ENCODE data around the gene TLDC2.
"Not testable (repeated sequence)": the region's sequence is repeated elsewhere in the genome, so short reads cannot be mapped to it uniquely, and the experiment has no call there.

TLDC2 gene

DNA sequence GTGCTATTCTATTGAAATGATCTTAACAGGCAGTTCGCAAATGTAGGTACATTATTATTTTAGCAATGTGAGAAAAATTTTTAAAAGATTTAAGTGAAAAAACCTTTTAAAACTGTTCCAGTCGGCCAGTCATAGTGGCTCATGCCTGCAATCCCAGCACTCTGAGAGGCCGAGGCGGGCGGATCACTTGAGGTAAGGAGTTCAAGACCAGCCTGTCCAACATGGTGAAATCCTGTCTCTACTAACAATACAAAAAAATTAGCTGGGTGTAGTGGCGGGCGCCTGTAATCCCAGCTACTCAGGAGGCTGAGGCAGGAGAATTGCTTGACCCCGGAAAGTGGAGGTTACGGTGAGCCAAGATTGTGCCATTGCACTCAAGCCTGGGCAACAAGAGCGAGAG, 29.6 kb downstream of the TLDC2 start:
- not testable (repeated sequence) for DNase-seq (ENCODE audit: low read depth, low spot score)

DNA sequence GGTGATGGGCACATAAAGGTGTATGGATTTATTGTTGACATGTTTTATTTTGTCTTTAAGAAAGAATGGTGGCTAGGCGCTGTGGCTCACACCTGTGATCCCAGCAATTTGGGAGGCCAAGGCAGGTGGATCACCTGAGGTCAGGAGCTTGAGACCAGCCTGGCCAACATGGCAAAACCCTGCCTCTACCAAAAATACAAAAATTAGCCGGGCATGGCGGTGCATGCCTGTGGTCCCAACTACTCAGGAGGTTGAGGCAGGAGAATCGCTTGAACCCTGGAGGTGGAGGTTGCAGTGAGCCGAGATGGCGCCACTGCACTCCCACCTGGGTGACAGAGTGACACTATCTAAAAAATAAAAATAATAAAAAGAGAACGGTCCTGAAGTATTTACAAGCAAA, 30.1 kb downstream of the TLDC2 start:
- not testable (repeated sequence) for DNase-seq (ENCODE audit: low read depth, low spot score)

DNA sequence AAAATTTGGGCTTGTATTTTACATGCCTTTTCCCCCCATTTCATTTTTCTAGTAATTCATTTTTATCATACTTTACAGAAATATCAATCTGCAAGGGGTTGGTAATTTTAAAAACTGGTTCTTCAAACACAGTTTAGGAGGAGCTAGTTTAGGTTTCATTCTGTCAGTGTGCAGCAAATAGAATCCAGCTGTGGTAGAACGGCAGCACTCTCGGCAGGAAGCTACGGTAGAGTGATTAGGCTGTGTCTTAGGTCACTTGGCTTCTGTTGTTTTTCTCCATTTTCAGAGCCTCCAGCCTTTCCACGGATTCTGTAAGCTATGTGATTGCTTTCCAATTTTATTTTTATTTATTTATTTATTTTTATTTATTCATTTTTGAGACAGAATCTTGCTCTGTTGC, 32.7 kb downstream of the TLDC2 start:
- no peak for DNase-seq (ENCODE audit: low read depth, low spot score)

DNA sequence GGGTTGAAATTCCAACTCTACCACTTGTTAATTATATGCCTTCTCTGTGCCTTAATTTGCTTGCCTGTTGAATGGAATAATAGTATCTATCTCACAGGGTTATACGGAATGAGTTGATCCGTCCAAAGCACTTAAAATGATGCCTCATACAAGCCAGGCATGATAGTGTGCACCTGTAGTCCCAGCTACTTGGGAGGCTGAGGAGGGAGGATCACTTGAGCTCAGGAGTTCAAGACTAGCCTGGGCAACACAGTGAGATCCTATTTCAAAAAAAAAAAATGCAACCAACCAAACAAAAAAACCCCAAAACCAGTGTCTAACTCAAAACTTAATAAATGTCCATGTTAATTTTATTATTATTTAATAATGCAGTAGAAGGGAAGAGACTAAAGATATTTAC, 40.3 kb downstream of the TLDC2 start:
- no peak for DNase-seq (ENCODE audit: low read depth, low spot score)

DNA sequence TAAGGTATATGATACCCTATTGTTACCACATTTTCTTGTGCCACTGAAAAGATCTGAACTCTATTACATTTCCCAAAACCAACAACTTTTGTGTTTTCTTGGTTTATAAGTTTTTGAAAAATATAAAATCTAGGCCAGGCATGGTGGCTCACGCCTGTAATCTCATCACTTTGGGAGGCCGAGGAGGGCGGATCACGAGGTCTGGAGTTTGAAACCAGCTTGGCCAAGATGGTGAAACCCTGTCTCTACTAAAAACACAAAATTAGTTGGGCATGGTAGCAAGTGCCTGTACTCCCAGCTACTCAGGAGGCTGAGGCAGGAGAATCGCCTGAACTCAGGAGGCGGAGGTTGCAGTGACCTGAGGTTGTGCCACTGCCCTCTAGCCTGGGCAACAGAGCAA, 41.3 kb downstream of the TLDC2 start:
- no peak for DNase-seq (ENCODE audit: low read depth, low spot score)

DNA sequence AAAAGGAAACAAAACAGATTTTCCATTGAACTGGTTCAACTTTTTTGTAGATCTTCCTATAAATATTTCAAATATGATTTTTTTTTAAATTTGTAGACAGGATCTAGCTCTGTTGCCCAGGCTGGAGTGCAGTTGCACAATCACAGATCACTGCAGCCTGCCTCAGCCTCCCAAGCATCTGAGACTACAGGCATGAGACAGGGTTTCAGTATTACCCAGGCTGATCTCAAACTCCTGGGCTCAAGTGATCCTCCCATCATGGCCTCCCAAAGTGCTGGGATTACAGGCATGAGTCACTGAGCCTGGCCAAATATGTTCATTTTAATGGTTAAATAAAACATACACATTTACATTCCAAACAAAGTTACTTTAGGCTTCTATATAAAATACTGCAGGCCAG, 42.0 kb downstream of the TLDC2 start:
- no peak for DNase-seq (ENCODE audit: low read depth, low spot score)

DNA sequence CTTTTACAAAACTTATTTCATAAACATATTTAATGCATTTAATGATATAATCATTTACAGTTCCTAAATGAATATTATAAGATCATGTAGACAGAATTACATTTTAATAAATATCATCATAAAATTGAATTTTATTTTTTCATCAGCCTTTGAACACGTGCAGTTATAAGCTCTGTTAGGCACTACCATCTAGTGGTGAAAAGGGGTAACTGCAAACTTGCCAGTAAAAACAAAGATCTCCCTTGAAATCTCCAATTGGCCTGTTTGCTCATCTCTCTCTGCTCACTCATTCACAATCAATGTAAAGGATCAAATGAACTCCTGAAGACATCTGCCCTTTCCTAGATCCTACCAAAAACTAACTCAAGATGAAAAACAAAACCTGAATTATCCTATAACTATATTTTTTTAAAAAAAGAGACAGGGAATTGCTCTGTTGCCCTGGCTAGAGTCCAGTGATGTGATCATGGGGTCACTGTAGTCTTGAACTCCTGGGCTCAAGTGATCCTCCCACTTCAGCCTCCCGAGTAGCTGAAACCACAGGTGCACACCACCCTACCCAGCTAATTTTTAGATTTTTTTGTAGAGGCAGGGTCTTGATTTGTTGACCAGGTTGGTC, 43.9 kb downstream of the TLDC2 start:
- no peak for DNase-seq (ENCODE audit: low read depth, low spot score)

DNA sequence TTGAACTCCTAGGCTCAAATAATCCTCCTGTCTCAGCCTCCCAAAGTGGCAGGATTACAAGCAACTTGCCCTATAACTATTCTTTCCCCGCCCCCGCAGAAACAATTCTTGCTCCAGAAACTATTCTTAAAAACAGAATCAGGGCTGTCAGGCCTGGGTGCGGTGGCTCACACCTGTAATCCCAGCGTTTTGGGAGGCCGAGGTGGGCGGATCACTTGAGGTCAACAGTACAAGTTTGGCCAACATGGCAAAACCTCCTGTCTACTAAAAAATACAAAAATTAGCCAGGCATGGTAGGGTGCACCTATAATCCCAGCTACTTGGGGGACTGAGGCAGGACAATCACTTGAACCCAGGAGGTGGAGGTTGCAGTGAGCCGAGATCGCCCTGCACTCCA, 44.4 kb downstream of the TLDC2 start:
- DNase-seq (ENCODE audit: low read depth, low spot score): no peak

DNA sequence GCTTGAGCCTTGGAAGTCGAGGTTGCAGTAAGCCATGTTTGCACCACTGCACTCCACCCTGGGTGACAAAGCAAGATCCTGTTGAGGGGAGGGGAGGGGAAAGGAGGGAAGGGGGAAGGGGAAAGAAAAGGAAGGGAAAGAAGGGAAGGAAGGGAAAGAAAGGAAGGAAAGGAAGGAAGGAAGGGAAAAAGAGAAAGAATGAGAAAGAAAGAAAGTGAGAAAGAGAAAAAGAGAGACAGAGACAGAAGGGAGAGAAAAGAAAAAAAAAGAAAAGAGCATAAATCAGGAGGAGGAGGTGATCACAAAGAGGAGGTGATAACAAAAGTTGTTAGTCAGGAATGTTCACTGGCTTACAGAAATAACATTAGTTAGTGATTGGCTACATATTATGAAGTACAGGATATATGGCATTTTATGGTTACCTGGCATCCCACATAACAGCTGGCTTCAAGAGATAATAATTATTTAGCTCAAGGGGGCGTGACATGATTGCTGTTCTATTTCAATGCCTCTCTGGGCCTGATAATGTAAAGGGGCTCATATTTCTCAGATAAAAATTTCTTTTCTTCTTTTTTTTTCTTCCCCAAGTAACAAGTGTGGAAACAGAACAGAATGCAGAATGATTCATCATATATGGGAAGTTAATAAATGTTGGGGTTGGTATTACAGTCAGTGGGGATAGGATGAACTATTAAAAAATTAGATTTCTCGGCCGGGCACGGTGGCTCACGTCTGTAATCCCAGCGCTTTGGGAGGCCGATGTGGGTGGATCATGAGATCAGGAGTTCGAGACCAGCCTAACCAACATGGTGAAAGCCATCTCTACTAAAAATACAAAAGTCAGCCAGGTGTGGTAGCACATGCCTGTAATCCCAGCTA, 48.5 kb downstream of the TLDC2 start:
- no peak for DNase-seq (ENCODE audit: low read depth, low spot score)

DNA sequence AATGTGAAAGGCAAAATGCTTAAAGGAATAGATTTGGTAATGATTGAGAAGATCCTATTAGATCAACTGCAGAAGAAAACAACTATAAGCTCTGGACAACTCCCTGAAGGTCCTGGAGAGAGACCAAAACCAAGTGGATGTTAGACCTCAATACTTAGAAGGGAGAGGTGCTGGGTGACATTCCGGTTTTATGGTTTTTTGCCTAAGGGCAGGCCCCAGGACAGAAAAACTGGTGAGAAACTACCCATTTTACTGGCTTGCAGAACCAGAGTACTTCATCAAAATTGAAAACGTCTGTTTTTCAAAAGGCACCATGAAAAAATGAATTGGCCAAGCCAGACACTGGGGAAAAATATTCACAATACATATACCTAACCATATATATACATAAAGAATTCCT, 49.3 kb downstream of the TLDC2 start:
- no peak for DNase-seq (ENCODE audit: low read depth, low spot score)

DNA sequence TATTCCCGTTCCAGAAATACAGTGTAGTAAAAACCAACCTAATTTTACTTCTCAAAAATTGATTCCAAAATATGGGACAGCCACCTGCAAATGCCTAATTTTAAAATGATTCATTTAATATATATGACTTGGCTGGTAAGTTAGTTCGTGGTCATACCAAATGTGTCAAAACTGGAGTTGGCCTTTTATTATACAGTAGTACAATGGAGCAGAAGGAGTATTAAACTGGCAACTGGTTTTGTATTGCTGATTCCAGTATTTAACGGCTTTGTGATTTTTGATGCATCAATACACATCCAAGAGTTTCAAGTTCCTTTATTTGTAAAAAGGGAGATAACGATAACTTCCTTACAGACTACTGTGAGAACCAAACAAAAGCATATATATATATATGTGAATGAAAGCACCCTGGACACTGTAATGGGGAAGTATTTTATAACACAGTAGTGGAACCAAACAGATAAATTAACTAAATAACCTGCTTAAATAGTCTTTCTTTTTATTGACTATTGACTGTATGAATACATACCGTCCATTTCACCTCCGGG, 50.8 kb downstream of the TLDC2 start:
- DNase-seq (ENCODE audit: low read depth, low spot score): no peak

DNA sequence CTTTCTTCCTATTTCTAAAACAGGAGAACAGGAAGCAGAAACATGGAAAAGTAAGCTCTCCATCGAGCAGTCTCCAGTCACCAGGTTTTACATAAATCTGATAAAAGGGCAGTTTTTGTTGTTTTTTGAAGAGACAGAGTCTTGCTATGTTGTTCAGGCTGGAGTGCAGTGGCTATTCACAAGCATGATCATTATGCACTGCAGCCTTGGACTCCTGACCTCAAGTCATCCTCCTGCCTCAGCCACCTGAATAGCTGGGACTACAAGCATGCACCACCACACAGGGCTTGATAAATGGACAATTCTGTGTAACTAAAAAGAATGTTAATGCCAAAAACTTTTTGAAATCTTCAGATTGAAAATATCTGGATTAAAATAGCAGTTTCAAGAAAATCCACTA, 51.8 kb downstream of the TLDC2 start:
- no peak for DNase-seq (ENCODE audit: low read depth, low spot score)

DNA sequence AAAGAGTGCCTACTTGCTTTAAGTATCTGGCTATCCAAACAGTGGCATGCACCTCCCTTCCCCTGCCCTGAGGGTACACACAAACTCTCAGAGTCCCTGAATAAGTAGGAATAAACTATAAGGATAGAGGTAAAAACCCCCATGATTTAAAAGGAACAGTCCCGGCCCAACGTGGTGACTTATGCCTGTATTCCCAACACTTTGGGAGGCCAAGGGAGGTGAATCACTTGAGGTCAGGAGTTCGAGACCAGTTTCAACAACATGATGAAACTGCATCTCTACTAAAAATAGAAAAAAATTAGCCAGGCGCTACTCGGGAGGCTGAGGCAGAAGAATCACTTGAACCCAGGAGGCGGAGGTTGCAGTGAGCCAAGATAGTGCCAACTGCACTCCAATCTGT, 53.4 kb downstream of the TLDC2 start:
- DNase-seq (ENCODE audit: low read depth, low spot score): no peak

DNA sequence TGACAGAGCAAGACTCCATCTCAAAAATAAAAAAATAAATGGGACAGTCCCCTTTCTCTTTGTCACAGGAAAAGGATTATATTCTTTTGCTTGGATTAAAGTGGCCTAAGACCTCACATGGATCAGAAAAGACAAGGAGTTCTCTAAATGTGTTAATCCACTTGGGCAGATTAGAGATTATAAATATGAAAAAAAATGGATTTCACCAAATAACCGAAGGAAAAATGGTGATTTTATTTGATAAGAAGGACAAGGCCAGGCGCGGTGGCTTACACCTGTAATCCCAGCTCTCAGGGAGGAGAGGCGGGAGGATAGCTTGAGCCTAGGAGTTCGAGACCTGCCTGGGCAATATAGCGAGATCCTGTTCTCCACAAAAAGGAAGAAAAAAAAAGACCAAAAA, 53.8 kb downstream of the TLDC2 start:
- DNase-seq (ENCODE audit: low read depth, low spot score): no peak

DNA sequence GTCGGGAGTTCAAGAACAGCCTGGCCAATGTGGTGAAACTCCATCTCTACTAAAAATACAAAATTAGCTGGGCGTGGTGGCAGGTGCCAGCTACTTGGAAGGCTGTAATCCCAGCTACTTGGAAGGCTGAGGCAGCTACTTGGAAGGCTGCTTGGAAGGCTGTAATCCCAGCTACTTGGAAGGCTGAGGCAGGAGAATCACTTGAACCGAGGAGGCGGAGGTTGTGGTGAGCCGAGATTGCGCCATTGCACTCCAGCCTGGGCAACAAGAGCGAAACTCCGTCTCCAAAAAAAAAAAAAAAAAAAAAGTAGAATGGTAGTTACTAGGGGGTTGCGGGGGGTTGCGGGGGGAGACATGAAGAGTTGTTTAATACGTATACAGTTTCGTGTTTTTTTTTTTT, 56.1 kb downstream of the TLDC2 start:
- DNase-seq (ENCODE audit: low read depth, low spot score): not testable (repeated sequence)

DNA sequence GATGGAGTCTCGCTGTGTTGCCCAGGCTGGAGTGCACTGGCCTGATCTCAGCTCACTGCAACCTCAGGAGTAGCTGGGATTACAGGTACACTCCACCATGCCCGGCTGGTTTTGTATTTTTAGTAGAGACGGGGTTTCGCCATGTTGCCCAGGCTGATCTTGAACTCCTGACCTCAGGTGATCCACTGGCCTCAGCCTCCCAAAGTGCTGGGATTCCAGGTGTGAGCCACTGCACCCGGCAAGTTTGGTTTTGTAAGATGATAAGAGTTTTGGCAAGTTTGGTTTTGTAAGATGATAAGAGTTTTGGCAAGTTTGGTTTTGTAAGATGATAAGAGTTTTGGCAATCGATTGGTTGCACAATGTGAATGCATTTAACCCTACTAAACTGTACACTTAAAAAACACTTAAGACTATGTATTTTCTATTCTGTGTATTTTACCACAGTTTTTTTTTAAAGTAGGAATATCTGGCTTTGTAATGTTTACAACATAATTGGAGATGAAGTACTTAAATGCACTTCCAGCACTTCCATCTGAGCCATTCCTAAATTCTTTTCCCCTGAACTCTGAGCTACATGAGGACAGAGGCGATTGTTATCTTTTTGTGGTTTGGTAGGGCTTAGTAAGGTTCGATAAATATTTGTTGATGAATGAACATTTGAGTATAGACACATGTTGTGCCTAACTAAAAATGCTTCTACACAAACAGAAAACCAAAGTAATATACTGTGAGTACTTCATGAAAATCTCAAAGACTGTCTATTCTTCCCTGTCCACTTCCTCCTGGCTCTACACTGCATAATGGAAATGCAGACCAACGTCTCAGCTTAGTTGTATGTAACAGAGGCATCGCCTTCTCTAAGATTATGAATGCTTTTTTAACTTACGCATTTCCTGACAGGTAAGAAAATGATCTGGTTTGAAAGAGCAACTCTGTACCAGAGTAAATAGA, 56.8 kb downstream of the TLDC2 start:
- no peak for DNase-seq (ENCODE audit: low read depth, low spot score)

DNA sequence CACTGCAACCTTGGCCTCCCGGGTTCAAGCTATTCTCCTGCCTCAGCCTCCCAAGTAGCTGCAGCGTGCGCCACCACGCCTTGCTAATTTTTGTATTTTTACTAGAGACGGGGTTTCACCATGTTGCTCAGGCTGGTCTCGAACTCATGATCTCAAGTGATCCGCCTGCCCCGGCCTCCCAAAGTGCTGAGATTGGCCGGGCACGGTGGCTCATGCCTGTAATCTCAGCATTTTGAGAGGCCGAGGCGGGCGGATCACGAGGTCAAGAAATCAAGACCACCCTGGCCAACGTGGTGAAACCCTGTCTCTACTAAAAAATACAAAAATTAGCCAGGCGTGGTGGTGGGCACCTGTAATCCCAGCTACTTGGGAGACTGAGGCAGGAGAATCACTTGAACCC, 57.6 kb downstream of the TLDC2 start:
- not testable (repeated sequence) for DNase-seq (ENCODE audit: low read depth, low spot score)

DNA sequence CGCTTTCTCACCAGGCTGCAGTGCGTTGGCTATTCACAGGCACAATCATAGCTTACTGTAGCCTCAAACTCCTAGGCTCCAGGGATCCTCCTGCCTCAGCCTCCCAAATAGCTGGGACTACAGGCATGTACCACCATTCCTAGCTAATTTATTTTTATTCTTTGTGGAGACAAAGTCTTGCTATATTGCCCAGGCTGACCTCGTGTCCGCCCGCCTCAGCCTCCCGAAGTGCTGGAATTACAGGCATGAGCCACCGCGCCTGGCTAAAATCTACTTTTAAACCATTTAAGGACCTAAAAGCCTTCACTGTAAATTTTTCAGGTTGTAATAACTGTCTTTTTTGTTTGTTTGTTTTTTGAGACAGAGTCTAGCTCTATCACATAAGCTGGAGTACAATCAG, 60.4 kb downstream of the TLDC2 start:
- no peak for DNase-seq (ENCODE audit: low read depth, low spot score)

DNA sequence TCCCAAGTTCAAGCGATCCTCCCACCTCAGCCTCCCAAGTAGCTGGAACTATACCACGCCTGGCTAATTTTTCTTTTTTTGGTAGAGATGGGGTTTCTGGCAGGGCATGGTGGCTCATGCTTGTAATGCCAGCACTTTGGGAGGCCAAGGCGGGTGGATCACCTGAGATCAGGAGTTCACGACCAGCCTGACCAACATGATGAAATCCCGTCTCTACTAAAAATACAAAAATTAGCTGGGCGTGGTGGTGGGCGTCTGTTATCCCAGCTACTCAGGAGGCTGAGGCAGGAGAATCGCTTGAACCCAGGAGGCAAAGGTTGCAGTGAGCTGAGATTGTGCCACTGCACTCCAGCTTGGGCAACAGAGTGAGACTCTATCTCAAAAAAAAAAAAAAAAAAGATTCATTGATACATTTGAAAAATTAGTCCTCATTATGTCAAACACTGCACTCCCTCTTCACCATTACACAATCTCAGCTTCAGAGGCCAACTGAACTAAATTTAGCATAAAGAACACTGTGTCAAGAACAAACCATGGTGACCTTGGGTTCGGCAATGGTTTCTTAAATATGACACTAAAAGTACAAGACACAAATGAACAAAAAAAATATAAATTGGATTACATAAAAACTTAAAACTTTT, 60.9 kb downstream of the TLDC2 start:
- not testable (repeated sequence) for DNase-seq (ENCODE audit: low read depth, low spot score)

DNA sequence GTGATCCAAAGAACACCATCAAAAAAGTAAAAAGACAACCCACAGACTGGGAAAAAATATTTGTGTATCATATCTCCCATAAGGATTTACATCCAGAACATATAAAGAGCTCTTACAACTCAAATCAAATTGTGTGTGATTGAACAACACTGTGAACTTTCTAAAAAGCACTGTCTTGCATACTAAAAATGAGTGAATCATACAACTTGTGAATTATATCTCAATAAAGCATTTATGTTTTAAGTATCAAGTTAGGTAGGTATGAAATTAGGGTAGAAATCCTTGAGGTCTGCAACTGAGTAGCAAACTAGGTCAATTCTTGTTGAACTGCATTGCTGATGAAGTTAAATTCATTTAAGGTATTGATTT, 61.4 kb downstream of the TLDC2 start:
- DNase-seq (ENCODE audit: low read depth, low spot score): no peak

DNA sequence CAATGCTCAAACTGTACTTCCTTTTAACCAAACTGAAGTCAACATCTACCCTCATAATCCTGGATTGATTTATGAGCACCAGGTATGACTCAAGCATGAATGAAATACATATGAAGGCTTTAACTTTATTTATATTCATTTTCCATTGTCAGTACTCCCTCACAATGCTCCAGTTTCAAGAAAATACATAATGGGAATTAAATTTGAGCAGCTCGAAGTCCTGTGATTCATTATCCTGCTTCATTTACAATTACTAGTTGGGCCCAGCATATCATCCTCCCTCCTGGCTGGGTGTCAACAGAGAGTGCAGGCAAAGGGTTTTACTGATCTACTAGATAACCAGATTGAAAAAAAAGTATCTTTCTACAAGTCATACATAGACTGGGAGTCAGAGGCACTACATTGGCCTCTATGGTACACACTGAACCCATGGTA, 65.5 kb downstream of the TLDC2 start:
- no peak for DNase-seq (ENCODE audit: low read depth, low spot score)
